ENCODE results near the gene HIP1R. TPM values are rescaled to one million over a fixed set of nuclear protein-coding genes. Genes with fewer than 3 reads are reported as not detected.

HIP1R gene
- total and polyA plus RNA-seq, 2 experiments from 2014 or later, result 8.0 to 22.1 TPM

- TF ChIP-seq ZNF331 (CRISPR knock-in tag; IDR thresholded peaks at IDR 0.05; ENCODE audit: low read depth), result no peak
These were observed 2.3 kb downstream of the HIP1R start (continued) for GRCh38 chr12:122837306-122838265.

- H3K4me3 Mint-ChIP-seq, result no peak overlapping the region
- H3K27me3 Mint-ChIP-seq (ENCODE audit: insufficient read depth, low read depth, poor library complexity), result peaks cover 50% of the 10 kb centered on the region
- H3K4me1 Mint-ChIP-seq, result peaks cover 40% of the 10 kb centered on the region
- ATAC-seq (no peak), DNase-seq (ENCODE audit: low spot score) (no peak)
- H3F3A ChIP-seq (replicated peaks; ENCODE audit: low read depth), result peaks cover 4% of the 10 kb centered on the region; the same call in 1 of the 2 replicates
- peaks cover 29% of the 10 kb centered on the region for H3K27me3 ChIP-seq (ENCODE audit: insufficient read depth)
- H3K27ac Mint-ChIP-seq, result no peak overlapping the region
- no peak overlapping the region for H3K4me3 ChIP-seq
- peaks cover 16% of the 10 kb centered on the region for H3K4me1 ChIP-seq (ENCODE audit: insufficient read depth)
- no peak overlapping the region for H2AFZ ChIP-seq
- peaks cover 7% of the 10 kb centered on the region for H3K79me2 ChIP-seq (replicated peaks; ENCODE audit: insufficient read depth)
- H3K9me3 Mint-ChIP-seq, result no peaks in the 10 kb centered on the region
- H3K36me3 Mint-ChIP-seq (ENCODE audit: low read depth), result no peaks in the 10 kb centered on the region; the same call in 2 of the 3 replicates
- H3K27ac ChIP-seq (ENCODE audit: low read depth), result no peak overlapping the region
- H4K20me1 ChIP-seq (replicated peaks; ENCODE audit: insufficient read depth), result peaks cover 26% of the 10 kb centered on the region
- no peak overlapping the region for H3K4me2 ChIP-seq
- no peaks in the 10 kb centered on the region for H3K9me2 ChIP-seq (ENCODE audit: insufficient read depth)
- no peaks in the 10 kb centered on the region for H3K36me3 ChIP-seq (ENCODE audit: insufficient read depth)
- TF ChIP-seq REST (IDR thresholded peaks at IDR 0.05; ENCODE audit: unreplicated experiment) (no peak), STAT1 (IDR thresholded peaks at IDR 0.05; ENCODE audit: unreplicated experiment) (no peak), EZH2phosphoT487 (IDR thresholded peaks at IDR 0.05; ENCODE audit: unreplicated experiment) (no peak), ZNF331 (CRISPR knock-in tag; IDR thresholded peaks at IDR 0.05; ENCODE audit: low read depth) (no peak), EZH2 (IDR thresholded peaks at IDR 0.05; ENCODE audit: low read depth, unreplicated experiment) (no peak), ZNF462 (CRISPR knock-in tag; IDR thresholded peaks at IDR 0.05) (no peak), POLR2AphosphoS5 (IDR thresholded peaks at IDR 0.05; ENCODE audit: low read depth) (no peak), CTCF (conservative IDR thresholded peaks at IDR 0.05; ENCODE audit: low read depth in 2 of 2) (no peak), ETS1 (IDR thresholded peaks at IDR 0.05) (no peak), JUNB (IDR thresholded peaks at IDR 0.05; ENCODE audit: unreplicated experiment) (no peak), NANOG (IDR thresholded peaks at IDR 0.05; ENCODE audit: borderline replicate concordance) (no peak)
These were observed 3.6 kb downstream of the HIP1R start for GRCh38 chr12:122838841-122839240.

Data from GM23338 (cell line).